NCI-H345 (cell line): ENCODE data around the gene DUSP16.
"Not testable (repeated sequence)": the region's sequence is repeated elsewhere in the genome, so short reads cannot be mapped to it uniquely, and the experiment has no call there.

Experiments used
- DNase-seq: peaks from one replicate; lab custom pipeline; 2025; lab: John Stamatoyannopoulos, UW

Gene DUSP16

DNA sequence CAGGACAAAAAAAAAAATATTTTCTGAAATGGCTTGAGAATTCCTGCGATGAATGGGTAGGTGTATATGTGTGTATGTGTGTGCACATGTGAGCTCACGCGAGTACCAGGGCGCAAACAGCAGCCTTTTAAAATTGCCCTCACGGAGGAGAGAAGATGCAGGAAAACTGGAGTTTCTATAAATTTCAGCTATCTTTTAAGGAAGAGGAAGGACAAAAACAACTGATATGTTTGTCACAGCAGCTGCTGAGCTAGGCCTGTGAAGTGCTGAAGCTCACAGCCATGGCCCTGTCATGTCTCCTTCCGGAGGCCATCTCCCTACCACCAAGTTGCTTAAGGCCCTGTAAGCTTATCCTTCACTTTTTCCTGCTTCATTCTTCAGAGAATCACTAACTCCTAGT is 40.8 kb downstream of the DUSP16 start:
- no peak for DNase-seq

DNA sequence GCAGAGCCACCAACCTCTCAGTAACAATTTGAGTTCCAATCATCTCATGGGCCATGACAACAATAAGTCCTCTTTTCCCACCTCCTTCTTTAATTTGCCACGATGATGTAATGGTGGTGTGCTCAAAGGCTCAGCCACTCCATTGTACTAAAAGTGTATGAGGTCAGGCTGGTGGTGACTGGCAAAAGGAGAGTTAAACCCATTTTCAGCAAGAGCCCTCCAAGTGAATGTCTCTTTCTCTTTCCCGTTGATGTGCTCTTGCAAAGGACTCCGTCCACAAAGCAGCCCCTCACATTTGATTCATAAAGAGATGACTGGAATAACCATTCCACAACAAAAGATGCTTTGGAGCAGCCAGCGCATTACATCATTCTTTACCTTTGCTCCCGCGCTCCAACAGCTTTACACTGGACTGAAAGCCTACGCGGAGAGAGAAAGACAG is 41.6 kb downstream of the DUSP16 start:
- DNase-seq = no peak

DNA sequence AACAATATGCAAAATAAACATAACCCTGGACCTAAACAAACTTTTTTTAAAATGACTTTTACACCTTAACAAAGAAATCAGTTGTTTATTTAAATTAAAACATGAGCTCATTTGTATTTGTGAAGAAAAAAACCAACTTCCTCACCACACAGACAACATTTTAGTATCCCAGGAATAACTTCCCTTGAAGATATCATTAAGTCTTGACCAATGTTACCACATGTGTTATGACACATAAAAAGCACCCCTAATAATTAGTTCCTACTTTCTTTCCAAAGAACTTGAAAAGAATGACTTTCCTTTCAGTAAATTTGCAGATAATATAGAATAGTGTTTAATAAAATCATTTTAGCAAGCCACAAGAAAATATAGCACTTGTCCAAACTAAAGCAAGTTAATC is 42.4 kb downstream of the DUSP16 start:
- no peak for DNase-seq

DNA sequence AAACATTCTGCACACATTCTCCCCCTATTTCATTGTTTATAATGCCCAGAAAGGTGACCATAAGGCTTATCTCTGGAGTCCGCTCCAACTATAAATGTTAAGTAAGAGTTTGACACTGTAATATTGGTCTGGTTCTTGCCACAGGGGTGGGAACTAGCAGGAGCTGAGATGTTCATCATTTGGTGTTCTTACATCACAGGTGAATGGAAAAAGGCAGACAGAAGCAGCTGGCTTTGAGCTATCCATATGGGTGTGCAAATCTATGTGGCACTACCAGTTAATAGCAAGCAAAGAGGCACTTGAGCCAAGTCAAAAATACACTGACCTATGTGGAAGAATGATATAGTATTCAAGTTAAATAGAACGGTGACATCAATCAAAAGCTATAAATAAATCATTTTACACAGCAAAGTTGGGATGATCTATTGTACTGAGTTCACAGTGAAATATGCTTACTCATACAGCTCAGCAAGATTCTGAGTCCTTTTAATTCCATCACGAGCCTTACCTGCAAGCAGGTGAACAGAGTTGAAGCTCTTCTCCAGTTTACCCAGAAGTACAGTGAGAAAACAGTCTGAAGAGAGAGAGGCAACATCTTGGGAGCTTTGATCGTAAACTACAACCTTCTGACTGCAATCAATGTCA is 43.2 kb downstream of the DUSP16 start:
- DNase-seq = no peak

DNA sequence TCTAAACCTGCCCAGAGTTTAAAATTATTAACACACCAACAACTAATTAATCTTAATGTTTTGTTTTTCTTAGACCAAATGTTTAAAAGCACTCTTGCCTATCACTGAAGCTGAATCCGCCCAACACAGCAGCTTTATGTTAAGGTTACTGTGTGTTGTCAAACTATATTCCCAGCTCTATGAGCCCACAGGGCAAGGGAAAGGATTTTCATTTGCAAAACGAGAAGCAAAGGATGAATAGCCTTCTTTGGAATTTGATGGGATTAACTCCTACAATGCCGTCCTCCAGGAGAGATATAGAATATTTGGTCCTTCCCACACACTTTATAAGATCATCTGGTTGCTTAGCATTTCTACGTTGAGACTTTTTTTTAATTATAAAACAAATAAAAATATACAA is 43.7 kb downstream of the DUSP16 start:
- no peak for DNase-seq

DNA sequence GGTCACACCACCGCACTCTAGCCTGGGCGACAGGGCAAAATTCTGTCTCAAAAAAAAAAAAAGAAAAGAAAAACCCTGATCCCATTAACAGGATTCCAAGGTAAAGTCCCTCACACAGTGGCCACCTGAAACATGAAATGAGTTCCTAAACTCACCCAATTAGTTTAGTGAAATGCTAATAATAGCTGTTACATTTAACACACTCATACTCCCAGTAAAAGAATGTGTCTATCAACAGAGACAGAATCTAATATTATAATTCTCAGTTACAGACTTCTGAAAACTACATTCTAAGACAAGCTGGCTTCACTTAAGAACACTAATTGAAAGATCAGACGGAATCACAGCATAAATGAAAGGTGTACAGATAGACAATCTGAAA is 44.2 kb downstream of the DUSP16 start:
- DNase-seq = no peak

DNA sequence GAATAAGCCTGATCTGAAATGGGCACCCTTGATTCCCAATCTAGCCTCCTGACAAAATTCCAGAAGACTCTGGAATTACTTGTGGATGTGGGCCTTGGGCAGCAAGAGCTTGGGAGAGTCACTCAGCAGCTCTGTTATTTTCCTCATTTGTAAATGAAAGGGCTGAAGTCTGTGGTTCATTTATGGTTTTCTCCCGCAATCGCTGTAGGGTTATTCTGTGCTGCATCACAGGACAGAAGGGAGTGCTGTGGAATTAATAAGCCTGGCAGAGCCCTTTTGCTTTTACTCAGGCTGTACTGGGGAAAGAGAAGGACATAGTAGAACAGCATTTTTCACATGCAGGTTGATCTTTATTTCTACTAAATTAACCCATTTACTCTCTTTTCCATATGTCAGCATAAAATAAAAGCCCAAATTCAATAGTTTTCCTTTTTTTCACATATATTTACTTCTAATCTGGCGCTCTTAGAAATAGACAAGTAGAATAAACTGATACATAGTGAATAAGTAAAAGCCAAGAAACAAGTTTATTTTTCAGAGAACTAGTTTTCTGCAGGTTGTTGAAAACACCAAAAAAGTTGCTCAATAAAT is 49.2 kb downstream of the DUSP16 start:
- DNase-seq = no peak

DNA sequence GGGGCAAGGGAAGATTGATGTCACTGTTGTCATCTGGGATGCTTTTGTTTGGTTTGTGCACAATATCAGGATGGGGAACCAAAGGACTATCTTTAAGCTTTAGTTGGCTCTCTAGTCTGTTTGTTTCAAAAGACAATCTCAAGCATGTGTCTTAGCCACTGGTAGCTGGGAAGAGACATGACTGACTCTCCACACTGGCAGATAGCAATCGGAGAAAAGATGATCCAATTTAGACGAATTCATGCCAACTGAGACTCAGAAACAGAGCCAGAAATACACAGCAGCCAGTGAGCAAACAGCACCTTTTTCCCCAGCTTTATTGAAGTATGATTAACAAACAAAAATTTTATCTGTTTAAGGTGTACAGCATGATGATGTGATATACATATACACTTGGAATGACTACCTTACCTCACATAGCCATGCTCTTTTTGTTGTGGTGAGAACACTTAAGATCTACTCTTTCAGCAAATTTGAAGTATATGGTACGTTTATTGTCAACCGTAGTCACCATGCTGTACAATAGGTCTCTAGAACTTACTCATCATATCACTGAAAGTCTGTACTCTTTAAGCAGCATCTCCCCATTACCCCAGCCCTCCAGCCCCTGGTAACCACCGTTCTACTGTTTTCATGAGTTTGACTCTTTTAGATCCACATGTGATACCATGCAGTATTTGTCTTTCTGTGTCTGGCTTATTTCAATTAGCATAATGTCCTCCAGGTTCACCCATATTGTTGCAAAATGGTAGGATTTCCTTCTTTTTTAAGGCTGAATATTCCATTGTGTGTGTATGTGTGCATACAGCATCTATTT is 50.6 kb downstream of the DUSP16 start:
- DNase-seq = no peak

DNA sequence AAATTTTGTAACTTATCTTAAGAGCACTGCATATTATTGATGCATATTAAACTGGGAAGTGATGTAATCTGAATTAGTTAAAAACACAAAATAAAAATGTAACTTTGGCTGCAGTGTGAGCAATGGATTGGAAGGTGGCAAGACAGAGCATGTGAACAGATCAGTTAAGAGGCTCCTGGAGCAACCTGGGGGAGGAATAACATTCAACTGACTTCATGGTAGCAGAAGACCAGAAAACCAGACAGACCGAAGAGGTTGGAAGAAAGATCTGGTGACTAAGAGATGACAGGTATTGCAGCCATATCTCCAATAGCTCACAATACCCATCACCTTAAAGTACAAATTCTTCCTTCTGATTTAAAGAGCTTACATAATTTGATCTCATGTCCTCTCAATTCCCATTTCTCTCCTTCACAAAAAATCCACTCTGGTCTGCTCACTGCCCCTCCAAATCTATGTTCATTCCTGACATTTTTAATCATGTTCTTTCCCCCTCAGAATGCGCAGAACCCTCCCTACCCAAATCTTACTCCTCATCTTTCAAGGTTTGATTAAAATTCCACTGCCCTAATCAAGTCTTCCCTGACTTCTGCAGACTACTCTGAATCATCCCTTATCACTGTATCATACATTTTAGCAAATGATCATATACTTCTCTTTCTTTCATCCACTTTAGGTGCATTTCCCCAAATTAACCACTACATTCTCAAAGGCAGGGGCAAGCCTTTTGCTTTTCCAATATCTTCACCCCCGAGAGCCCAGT is 51.5 kb downstream of the DUSP16 start:
- no peak for DNase-seq

DNA sequence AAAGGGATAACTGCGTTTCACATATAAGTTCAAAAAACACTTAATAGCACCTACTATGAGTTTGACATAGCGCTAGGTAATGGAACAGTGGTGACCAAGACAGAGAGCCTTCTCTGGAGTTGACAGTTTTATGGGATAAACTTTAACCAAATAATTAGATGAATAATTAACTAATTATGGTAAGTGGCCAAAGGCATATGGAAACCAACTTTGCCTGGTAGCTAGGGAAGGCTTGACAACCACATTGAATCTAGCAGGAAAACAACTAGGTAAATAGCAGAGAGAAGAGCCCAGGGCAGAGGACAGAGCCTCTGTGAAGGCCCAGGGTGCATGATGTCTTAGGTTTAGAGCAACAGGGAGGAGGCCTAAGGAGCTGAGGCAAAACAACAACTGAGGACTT is 52.1 kb downstream of the DUSP16 start:
- DNase-seq = no peak

DNA sequence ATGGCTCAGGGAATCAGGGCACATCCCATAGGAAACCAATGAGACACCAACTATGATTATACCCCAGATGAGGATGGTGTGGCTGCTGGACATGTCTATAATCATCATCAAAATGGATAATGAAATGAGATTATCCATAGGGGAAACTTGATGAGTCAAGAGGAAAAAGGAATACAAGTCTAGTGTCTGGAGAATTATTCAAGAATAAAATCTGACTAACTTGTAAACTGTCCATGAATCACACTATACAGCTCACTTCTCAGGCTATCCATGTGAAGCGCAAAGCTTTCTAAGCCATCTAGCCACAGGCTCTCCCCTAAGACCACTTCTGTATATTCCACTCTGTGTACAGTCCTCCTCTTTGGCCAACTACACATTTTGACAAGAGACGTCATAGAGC is 52.5 kb downstream of the DUSP16 start:
- DNase-seq = no peak

DNA sequence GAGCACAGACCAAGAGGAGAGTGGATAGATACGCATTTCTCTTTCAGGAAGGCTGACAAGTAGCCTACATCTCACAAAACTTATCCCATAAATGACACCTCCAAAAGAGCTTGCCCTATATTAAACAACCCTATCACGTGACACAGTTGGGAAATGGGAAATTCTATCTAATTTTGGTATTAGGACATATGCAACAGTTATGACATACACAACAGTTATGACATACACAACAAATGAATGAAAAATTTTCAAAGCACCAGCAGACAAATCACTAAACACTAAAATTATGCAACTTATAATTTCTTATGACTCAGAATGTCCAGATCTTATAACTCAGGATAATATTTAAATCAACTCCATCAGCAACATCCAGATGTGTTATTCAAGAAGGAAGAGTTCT is 54.1 kb downstream of the DUSP16 start:
- no peak for DNase-seq

DNA sequence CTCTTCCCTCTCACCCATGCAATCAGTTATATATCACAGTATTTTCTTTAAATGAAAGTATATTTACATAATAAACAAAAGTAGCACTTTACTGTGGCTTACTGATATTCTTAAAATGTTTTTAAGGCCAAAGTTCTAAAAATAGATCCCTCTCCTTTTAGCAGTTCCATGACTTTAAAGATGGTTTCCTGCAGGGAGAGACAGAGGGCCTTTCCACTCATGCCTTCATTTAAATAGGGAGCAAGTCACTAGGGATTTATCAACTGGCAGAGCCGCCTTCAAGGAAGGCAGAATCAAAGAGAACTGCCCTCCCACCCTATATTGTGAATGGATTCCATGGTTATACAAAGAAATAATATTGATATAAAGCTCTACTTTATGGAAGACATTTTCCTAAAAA is 55.5 kb downstream of the DUSP16 start:
- DNase-seq = no peak

DNA sequence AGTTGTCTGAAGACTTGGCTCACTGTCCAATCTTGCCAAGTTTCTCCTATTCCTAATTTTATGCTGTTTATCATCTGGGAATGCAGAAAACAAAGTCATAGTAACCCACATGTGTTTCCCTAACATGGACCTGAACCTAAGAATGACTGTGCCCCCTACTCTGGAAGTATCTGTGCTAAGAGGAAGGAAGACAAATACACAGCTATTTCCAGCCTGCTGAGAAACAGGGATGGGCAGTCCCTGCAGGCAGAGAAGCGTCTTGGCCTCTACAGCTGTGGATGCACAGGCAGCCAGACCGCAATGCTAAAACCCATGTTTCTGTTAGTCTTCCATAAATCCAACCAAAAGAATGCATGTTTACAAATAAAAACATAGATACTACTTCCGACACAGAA is 56.2 kb downstream of the DUSP16 start:
- no peak for DNase-seq

DNA sequence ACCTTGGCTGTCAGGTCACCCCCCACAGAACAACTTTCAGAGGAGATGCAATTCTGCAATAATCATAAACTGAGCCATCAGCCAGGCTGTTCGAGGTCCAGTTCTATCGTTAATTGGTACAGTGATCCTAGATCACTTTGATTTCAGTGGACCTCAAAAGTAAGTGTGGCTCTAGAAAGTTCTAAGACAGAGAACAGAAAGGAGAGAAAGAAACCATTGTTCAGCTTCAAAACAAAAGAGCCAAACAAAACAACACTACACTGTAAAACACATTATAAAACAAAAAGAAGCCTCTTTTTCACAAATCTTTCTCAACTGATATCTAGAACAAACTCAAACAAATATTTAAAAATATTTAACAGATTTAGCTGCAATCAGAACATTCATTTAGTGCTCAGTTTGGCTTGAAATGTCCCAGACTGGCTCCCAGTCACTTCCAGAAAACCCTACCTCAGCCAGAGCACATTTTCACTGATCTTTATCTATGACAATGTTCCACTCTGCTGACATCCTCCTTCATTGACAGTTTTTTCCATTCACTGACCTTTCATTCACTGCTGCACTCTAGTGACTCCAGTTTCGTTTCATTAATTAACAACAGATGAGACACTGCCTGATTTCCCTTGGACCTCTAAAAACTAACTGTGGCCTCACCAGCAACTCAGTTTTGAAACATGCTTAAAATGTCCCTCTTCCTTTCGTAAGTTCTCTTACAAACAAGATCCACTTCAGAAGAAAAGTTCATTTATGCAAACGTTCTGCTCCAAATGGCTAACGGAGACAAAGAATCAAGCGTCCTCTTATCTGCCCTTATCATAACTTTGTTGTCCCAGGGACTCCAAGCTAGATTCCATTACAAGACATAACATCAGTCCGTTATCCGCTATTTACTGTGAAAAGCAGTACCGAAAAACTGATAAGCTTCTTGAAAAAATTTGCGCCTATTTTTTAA is 56.8 kb downstream of the DUSP16 start:
- DNase-seq = no peak

DNA sequence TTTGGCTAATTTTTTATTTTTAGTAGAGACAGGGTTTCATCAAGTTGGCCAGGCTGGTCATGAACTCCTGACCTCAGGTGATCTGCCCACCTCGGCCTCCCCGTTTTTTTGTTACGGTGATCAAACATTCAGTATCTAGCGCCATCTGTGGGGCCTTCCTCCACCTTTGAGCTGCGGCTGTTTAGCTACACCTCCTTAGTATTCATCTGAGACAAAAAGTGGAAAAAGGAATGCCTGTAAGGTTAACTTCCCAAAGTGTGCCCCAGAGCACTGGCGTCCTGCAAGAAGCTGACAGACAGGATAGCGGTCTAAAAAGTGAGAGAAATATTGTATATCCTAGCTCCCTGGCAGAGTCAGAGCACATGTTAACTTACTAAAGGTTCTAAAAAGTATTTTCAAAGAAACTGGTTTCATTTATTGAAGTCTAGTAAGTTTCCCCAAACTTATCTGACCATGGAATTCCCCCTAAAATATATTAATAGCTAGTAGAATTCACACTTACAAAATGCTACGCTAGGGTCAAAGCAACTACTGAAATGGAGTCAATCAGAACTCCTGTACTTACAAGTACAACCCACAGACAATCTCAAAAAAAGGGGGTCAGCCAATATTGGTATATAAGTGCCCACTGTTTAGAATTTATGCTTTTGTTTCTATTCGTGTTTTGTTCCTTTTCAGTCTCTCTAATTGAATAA is 59.1 kb downstream of the DUSP16 start:
- DNase-seq = no peak

DNA sequence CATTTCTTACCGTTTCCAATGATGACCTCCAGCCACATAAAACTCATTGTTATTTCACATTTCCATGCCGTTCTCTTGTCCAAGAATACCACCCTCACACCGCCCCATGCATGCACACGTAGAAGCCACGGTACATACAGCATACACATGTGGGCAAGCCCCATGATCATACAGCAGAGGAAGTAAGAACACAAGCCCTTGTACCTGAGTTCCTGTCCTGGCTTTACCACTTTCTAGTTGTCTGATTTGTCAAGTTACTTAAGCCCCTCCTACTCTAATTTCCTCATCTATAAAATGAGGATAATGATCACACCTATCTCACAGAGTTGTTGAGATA is 59.9 kb downstream of the DUSP16 start:
- no peak for DNase-seq

DNA sequence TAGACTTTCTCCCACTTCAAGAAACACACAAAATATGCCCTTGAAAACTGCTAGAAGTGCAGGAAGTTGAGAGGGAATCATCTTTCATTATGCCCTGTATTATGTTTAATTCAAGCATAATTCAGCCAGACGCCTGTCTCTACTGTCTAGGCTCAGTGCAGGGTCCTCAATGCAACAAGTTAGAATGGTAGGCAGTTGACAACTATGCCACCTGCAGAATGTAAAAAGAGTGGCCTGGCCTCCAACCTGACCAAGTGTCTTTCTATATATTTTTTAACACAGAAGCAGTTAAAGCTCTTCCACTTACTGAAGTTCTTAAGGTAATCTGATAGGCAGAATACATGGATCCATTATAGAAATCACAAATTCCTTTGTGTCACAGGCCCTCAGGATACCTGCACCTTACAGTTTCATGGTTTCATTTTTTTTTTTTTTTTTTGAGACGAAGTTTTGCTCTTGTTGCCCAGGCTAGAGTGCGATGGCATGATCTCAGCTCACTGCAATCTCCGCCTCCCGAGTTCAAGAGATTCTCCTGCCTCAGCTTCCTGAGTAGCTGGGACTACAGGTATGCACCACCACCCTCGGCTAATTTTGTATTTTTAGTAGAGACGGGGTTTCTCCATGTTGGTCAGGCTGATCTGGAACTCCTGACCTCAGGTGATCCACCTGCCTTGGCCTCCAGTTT is 60.4 kb downstream of the DUSP16 start:
- DNase-seq = not testable (repeated sequence)

DNA sequence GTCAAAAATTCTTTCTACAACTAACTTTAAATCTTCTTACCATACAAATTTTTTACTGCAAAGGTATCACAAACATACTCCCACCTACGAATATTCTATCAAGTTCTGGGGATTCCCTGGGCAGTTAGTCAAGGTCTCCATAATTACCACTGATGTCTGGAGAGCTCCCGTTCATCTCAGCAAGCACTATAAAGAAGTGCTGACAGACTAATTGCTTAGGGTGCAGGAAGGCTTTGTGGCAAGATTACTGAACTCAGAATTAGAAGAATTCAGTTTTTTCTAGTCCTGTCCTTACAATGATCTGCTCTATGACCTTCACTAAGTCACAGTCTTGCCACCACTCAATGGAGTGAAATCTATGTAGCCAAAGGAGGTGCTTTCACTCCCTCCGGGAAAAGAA is 61.5 kb downstream of the DUSP16 start:
- DNase-seq = no peak

DNA sequence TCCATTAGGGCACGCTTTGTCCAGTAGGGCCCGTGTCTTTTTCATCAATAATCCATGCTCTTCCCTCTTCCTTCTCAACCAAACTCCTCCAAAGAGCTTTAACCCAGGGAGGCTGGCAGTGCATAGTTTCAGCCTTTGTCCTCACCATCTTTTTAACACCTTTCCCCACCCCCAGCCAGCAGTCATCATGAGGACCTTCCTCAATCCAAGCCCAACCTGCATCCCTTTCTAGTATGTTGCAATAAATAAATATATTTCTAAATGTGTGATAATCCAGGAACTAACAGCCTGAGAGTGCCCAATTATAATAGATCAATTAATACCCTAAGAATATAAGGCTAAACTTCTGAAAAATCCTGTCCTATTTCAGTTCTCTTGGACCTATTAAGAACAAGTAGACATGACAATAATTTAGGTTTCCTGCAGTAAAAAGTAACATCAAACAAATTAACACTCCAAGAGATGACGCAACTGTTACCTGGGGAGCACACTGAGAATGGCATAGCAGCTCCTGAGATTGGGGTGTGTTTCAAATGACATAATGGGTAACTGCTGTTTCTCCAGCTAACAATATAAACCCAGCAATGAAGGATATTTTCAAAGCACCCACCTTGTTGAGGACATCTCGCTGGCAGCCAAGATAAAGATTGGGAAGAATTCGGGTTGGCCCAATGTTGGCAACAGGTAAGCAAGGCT is 62.6 kb downstream of the DUSP16 start:
- no peak for DNase-seq
